GM15510 (cell line): ENCODE results near the gene ZNF217.

Experiments used
- POLR2A ChIP-seq: IDR thresholded peaks from 3 replicates; pipeline ENCODE4 v1.6.1; 2011; ENCODE audit warnings: borderline replicate concordance; ENCODE audit not compliant: insufficient read length; ENCODE audit errors: extremely low read depth

Gene ZNF217

DNA sequence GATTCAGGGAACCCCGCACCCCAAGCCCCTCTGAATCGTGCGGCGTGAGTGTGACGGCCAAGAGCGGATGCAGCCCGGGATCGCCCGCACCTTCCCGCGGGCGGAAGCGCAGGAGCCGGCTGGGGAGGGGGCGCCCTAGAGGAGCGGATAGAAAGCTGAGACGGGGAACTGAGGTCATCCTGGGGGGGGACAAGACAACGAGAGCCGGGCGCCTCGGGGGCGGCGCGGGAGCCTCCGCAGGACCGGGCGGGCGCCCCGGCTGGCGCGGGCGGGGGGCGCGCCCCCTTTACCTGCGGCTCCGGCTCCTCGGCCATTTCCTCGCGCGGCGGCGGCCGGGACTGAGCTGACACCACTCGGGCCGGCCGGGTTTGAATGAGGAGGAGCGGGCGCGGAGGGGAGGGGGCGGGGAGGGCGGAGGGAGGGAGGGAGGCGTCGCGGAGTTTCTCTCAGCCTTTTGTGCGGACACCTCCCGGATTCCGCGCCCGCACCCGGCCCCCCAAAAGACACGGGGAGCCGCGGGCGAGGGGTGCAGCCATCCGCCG lies at the start of gene ZNF217:
TSS of gene ZNF217 (minus strand) at position 374 of the 542 bp plus-strand sequence. CDS start 11,013 bp downstream, outside the sequence.
- peak; percentile 30 for TF ChIP-seq POLR2A

- TF ChIP-seq POLR2A, result peak; percentile 29
Observed at GRCh38 chr20:53643031-53643832, 49.6 kb upstream of the ZNF217 start.

DNA sequence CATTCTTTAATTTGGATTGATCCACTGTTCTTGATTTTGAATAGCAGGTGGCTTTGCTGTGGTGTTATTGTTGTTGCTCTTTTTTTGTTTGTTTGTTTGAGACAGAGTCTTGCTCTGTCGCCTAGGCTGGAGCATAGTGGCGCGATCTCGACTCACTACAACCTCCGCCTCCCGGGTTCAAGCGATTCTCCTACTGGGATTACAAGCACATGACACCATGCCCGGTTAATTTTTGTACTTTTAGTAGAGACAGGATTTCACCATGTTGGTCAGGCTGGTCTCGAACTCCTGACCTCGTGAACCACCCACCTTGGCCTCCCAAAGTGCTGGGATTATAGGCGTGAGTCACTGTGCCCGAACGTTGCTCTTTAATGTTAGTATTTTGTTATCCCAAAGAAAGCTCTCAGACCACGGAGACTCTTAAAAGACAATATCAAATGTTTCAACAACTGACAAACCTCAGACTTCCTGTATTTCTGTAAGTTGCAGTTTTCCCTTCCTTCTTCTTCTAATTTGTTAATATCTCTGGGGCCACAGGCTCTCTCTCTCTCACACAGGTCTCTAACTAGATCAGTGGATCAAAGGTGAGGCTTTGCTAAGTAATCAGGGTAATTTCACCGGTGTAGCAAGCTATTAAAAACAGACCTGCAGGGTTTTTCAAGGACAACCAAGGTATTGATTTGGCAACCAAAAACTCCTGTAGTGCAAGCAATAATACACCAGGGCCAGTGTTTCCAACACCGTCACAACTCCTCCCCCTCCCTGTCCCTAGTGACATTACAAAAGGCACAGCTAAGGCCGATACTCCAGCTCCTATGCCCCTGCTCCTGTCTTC lies 48.8 kb upstream of the ZNF217 start:
- TF ChIP-seq POLR2A, result no peak

DNA sequence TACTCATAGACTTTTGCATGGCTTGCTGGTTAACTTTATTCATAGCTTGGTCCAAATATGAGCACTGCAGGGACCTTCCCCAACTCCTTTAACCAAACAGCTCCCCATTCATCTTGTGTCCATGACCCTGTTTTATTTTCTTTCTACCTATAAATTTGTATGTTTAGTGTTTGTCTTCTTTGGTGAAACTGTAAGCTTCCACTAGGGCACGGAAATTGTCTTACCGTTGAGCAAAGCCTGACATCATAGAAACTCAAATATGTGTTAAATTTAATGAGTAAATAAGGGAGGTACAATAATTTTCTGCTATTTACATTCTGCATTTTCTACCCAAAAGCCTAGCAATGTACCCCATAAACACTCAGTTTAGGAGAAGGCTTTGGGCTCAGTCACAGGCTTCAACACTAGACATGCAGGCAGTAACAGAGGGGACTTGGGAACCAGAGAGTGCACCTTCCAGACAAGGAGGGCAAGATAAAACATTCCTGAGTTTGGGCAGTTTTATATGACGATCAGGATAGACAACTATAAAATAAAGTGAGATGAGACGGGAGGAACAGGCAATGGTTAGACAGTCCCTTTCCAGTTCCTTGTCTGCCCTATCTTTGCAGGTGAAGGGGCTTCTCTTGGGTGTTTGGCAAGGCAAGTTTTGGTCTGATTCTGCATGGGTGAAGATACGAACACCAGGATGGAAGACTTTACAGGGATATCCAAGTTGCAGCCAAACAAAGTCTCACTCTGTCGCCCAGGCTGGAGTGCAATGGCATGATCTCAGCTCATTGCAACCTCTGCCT lies 46.2 kb upstream of the ZNF217 start:
- TF ChIP-seq POLR2A, result no peak

GRCh38 chr20:53639128-53639527 lies 45.5 kb upstream of the ZNF217 start:
- TF ChIP-seq POLR2A, result no peak

- TF ChIP-seq POLR2A, result no peak
Observed at GRCh38 chr20:53636540-53637097, 43.0 kb upstream of the ZNF217 start.

GRCh38 chr20:53635221-53635620 lies 41.6 kb upstream of the ZNF217 start:
- no peak for TF ChIP-seq POLR2A

- TF ChIP-seq POLR2A, result no peak
Observed at GRCh38 chr20:53631909-53632662, 38.4 kb upstream of the ZNF217 start.

GRCh38 chr20:53629436-53629835 lies 35.8 kb upstream of the ZNF217 start:
- no peak for TF ChIP-seq POLR2A

GRCh38 chr20:53628076-53628475 lies 34.4 kb upstream of the ZNF217 start:
- no peak for TF ChIP-seq POLR2A

DNA sequence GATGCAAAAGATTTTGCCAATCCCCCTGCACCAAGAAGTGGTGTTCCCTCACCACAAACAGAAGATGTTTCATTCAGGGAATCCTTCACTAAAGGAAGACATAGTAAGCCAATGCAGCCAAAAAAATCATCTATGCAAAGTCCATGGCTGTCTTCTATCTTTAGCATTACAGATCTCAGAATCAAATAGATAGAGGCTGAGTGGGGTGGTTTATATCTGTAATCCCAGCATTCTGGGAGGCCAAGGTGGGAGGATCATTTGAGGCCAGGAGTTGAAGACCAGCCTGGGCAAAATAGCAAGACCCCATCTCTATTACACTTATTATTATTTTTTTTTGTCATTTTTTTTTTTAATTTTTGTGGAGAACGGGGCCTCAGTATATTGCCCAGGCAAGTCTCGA lies 32.9 kb upstream of the ZNF217 start:
- TF ChIP-seq POLR2A, result no peak

GRCh38 chr20:53625311-53626129 lies 31.9 kb upstream of the ZNF217 start:
- no peak for TF ChIP-seq POLR2A
